Myocyte (in vitro differentiated cells): ENCODE measurements around the gene TAF4. TPM values are rescaled to one million over a fixed set of nuclear protein-coding genes. Genes with fewer than 3 reads are reported as not detected.
"Not testable (repeated sequence)": the region's sequence is repeated elsewhere in the genome, so short reads cannot be mapped to it uniquely, and the experiment has no call there.

Source experiments
- DNase-seq: peaks from one replicate; pipeline ENCODE4 v3.0.0-alpha.2; 2012; ENCODE audit warnings: low read depth
- total RNA-seq: library from RNA; depleted of rRNA; stranded (reverse); fragments of >200 nt; gene quantifications from 2 replicates; pipeline ENCODE4 v1.2.3, GENCODE V29; 2014

TAF4 gene
- total RNA-seq, 1 donor from 2014 or later, result 6.4 TPM

DNA sequence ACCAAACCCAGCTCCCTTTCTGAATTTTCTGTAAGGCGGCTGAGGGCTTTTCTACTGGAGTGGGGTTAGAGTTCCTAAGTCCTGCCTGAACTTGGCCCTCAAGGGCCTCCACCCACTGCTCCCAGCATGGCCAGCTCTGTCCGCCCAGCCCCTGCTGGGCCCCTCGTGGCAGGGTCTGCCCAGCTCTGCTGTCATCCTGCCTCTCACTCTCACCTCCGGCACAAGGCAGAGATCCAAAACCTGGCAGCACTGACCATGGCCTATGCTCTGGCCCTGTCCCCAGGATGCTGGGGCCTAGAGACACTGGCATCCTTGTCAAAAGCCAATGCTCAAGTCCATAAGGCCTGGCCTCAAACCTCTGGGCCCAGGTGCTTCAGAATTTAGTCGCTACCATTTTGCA, 61.1 kb downstream of the TAF4 start:
- no peak for DNase-seq

GRCh38 chr20:62003567-62004405, 61.9 kb downstream of the TAF4 start:
- no peak for DNase-seq

DNA sequence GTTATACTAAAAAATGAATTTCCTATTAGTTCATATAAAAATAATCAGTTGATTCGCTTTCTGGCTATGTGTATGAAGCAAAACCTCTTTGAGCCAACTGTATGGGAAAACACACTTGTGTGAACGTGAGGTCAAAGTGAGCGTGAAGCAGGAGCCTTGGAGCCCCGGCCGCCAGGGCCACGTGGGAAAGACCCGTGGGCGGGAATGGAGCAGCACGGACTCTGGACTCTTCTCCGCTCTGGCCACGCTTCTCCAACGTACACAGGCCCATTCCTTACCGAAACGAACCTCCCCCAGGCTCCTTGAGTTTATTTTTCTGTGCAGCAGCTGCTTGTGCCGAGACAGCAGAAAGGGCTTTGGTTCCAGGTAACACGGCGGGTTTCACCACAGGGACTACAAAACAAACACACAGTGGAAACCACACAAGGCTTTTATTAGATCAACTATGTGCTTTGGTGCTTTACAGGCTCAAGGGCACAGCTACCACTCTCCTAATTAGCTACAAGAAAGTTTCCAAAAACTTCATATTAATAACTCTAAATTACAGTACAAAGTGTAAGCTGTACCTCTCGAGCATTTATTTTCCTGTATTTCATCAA, 62.7 kb downstream of the TAF4 start:
- DNase-seq, result peak; percentile 19

DNA sequence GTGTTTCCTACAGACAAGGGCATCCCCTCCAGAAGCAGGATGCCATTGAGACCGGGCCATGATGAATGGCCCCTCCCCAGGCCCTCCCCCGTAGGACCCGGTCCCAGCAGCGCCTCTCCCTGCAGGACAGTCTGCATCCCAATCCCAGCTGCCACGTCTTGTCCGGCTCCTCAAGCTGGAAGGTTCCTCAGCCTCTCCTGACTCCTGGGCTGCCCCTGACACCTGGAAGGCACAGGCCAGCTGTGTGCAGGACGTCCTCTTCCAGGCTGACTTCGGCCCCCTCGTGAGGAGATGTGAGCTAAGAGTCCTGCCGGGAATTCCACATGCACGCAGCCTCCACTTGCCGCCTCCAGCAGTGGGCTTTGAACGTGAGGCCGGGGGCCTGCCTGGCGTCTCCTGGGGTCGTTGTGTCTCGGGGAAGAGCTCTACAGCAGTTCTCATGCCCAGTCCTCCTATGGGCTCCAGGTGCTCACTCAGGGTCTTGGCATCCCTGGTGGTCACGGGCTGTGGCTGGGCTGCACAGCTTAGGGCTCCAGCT, 64.4 kb downstream of the TAF4 start:
- DNase-seq, result no peak

- DNase-seq, result peak; percentile 36
Measured at GRCh38 chr20:61998343-61999121, 67.1 kb downstream of the TAF4 start.

GRCh38 chr20:61997891-61998290, 67.8 kb downstream of the TAF4 start:
- DNase-seq, result no peak

GRCh38 chr20:61997372-61997771, 68.3 kb downstream of the TAF4 start:
- DNase-seq, result no peak

- no peak for DNase-seq
Measured at GRCh38 chr20:61994546-61994945, 71.1 kb downstream of the TAF4 start.

GRCh38 chr20:61993058-61993457, 72.6 kb downstream of the TAF4 start:
- no peak for DNase-seq

- peak; percentile 8 for DNase-seq
Measured at GRCh38 chr20:61991476-61991875, 74.2 kb downstream of the TAF4 start.

DNA sequence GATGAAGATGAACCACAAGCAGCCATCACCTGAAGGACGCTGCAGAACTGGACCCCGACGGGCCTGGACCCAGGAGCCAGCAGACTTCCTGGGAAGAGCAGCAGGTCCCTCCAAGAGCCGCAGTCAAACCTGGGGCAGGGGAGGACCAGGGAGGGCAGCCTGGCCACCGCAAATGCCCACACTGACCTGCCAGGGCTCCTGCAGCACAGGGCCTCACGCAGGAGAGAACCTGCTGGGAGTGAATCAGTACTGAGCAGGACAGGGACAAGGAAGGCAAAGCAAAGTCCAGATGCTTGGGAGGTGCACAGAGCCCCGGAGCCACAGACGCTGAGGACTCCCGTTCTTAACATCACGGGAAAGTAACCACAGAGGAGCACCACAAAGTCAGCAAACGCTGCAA, 75.2 kb downstream of the TAF4 start:
- no peak for DNase-seq

DNA sequence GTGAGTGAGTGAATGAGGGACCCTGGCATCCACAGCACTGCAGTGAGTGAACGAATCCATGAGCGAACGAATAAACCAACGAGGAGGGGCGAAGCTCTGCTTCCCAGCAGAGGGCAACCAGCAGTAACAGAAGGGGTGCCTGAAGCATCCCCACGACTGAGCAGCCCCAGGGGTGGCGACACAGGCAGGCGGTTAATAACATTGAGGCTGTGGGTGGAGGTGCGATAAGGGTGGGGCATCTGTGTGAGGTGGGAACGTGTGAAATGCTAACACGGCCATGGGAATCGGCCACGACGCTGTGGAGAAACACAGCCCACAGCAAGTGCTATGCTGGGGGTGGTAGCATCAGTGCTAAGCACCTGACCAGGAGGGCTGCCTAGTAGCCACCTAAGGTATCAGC, 75.9 kb downstream of the TAF4 start:
- DNase-seq, result no peak

- DNase-seq, result no peak
Measured at GRCh38 chr20:61988665-61989064, 77.0 kb downstream of the TAF4 start.

- no peak for DNase-seq
Measured at GRCh38 chr20:61986762-61987321, 78.8 kb downstream of the TAF4 start.

DNA sequence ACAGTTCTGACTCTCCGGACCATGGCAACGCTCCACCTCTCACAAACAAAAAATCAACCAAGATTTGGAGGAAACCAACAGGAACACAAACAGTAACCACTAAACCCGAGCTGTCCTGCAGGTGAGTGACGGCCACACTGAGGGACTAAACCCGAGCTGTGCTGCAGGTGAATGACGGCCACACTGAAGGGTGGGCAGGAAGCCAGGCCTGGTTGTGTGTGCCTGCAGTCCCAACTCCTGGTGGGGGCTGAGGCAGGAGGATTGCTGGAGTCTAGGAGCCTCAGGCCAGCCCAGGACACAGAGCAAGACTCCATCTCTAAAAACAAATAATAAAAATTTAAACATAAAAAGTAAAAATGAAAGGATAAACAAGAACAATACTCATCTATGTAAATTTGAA, 80.6 kb downstream of the TAF4 start:
- no peak for DNase-seq

DNA sequence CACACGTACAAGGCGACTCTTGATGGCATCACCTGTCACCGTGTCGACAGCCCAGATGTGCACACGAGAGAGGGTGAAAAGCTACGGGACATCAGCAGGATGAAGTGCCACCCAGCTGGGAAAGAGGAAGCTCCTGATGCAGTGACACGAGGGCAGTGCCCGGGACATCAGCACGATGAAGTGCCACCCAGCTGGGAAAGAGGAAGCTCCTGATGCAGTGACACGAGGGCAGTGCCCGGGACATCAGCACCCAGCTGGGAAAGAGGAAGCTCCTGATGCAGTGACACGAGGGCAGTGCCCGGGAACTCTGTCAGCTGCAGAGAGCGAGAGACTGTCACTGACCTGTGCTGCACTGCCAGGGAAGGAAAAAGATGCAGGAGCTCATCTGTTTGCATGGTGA, 81.2 kb downstream of the TAF4 start:
- DNase-seq, result not testable (repeated sequence)

GRCh38 chr20:61983965-61984364, 81.7 kb downstream of the TAF4 start:
- DNase-seq, result no peak

GRCh38 chr20:61982951-61983315, 82.7 kb downstream of the TAF4 start:
- no peak for DNase-seq

DNA sequence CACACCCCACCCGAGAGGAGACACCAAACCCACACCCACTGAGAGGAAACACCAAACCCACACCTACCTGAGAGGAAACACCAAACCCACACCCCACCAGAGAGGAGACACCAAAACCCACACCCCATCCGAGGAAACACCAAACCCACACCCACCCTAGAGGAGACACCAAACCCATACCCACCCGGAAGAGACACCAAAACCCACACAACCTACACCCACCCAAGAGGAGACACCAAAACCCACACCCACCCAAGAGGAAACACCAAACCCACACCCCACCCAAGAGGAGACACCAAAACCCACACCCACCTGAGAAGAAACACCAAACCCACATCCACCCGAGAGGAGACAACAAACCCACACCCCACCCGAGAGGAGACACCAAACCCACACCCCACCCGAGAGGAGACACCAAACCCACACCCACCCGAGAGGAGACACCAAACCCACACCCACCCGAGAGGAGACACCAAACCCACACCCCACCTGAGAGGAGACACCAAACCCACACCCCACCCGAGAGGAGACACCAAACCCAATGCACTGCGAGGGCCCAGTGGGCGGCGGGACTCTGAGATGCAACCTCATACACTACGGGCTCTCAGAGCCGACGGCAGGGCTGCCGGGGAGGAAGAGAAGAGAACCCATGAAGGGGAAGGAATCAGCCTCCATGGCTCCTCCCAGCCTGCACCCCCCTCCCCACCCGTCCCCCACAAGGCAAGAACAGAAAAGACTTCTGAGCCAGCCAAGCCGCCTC, 83.3 kb downstream of the TAF4 start:
- no peak for DNase-seq

- DNase-seq, result not testable (repeated sequence)
Measured at GRCh38 chr20:61981691-61982090, 84.0 kb downstream of the TAF4 start.
